A549 (cell line): ENCODE measurements around the gene UNC13D.

Experiments used
- CTCF ChIP-seq: fragments of >200 bp; sonication (Bioruptor Twin); formaldehyde crosslinking; IDR thresholded peaks from 3 replicates; pipeline ENCODE4 v1.5.1; 2016
- MAX ChIP-seq: IDR thresholded peaks from 2 replicates; pipeline ENCODE4 v1.6.1; 2012
- POLR2A ChIP-seq: IDR thresholded peaks from 2 replicates; pipeline ENCODE4 v1.6.1; 2012; ENCODE audit warnings: mild to moderate bottlenecking, low read length
- TF ChIP-seq, protein P1 (sequence below): fragments of 450-650 bp; IDR thresholded peaks from 2 replicates; pipeline ENCODE4 v1.6.1; 2014; ENCODE audit warnings: antibody characterized with exemption

DNA sequence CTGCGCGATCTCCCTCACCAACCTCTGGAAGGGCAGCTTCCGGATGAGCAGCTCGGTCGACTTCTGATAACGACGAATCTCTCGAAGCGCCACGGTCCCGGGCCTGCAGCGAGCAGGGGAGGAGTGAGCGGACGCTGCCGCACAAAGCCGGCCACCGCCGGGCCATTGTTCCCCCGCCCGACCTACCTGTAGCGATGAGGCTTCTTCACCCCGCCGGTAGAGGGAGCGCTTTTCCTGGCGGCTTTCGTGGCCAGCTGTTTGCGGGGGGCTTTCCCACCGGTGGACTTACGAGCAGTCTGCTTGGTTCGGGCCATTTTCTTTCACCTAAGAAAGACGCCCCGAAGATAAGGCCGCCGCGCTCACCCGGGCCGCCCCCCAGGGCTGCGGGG is 65.3 kb downstream of the UNC13D start:
- TF ChIP-seq MAX, result 0 out of 2 replicates have a peak, but pooled peaks have one; percentile 3
- no peak for TF ChIP-seq POLR2A
- TF ChIP-seq, protein P1, sequence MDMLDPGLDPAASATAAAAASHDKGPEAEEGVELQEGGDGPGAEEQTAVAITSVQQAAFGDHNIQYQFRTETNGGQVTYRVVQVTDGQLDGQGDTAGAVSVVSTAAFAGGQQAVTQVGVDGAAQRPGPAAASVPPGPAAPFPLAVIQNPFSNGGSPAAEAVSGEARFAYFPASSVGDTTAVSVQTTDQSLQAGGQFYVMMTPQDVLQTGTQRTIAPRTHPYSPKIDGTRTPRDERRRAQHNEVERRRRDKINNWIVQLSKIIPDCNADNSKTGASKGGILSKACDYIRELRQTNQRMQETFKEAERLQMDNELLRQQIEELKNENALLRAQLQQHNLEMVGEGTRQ, result no peak
- TF ChIP-seq CTCF, result peak; percentile 60
